Measurements from ENCODE around the gene RNF115. TPM values are rescaled to one million over a fixed set of nuclear protein-coding genes. Genes with fewer than 3 reads are reported as not detected.

RNF115 gene
- polyA plus RNA-seq, 1 of the 3 experiments (the other 2 are of a cell fraction): 4.8 TPM

- H3K9ac ChIP-seq: no peak overlapping the region
- H3K9me2 ChIP-seq: no peaks in the 10 kb centered on the region
- peaks cover 0 to 13% of the 10 kb centered on the region in 2 experiments; a peak in 1 of 4 replicates for H3K4me1 ChIP-seq (ENCODE audit: control insufficient read depth in 1 of 2, insufficient read depth in 2 of 2, low read depth in 1 of 2, low read length in 1 of 2)
- H4K20me1 ChIP-seq (ENCODE audit: insufficient read depth): no peaks in the 10 kb centered on the region
- ChIA-PET POLR2A (no interaction called here), CTCF (interaction anchor here (0.8 to 1.4 kb wide), 2 partner anchors 21 to 64 kb away, joined by 3 to 5 read pairs; no protein-coding TSS in a partner anchor)
- peaks cover 18% of the 10 kb centered on the region for H3F3A ChIP-seq (replicated peaks; ENCODE audit: insufficient read depth)
- H3K79me2 ChIP-seq (ENCODE audit: insufficient read depth): peaks cover 18% of the 10 kb centered on the region
- 29% methylated on average over 1 of the region's 1 CpG for WGBS (ENCODE audit: low lambda C conversion rate)
- H2AFZ ChIP-seq (ENCODE audit: low read depth): no peak overlapping the region
- H3K9me3 ChIP-seq: no peaks in the 10 kb centered on the region
- peaks cover 6 to 13% of the 10 kb centered on the region in 2 experiments for H3K36me3 ChIP-seq (replicated peaks in 1 of 2; ENCODE audit: control insufficient read depth in 1 of 2, insufficient read depth in 2 of 2, low read length in 1 of 2)
- no peaks in the 10 kb centered on the region for H3K27me3 ChIP-seq (ENCODE audit: insufficient read depth)
- H3K27ac ChIP-seq (ENCODE audit: low read depth in 2 of 2, low read length in 1 of 2): no peak overlapping the region
- DNase-seq: no peak
- H3K4me3 ChIP-seq (ENCODE audit: low read depth in 2 of 2, low read length in 1 of 2): no peak overlapping the region
- TF ChIP-seq EZH2phosphoT487 (IDR thresholded peaks at IDR 0.05; ENCODE audit: borderline replicate concordance, low read depth): no peak
- no peak for TF ChIP-seq NRF1 (IDR thresholded peaks at IDR 0.05; ENCODE audit: low read depth, low read length)
- TF ChIP-seq RAD21 (IDR thresholded peaks at IDR 0.05; ENCODE audit: low read length): no peak
- TF ChIP-seq MAX (IDR thresholded peaks at IDR 0.05; ENCODE audit: low read depth): no peak
- TF ChIP-seq NFIC (IDR thresholded peaks at IDR 0.05; ENCODE audit: borderline replicate concordance): no peak
- TF ChIP-seq FOSL2 (IDR thresholded peaks at IDR 0.05; ENCODE audit: borderline replicate concordance, low read depth): no peak
- TF ChIP-seq SIN3A (IDR thresholded peaks at IDR 0.05; ENCODE audit: borderline replicate concordance, low read depth, low read length): no peak
- H3K4me2 ChIP-seq: no peak overlapping the region
Observed at GRCh38 chr1:145786271-145786670, 37.6 kb downstream of the RNF115 start.

GRCh38 chr1:145785547-145785946, 38.3 kb downstream of the RNF115 start:
- Histone ChIP-seq H3K4me1 (ENCODE audit: control insufficient read depth in 1 of 2, insufficient read depth in 2 of 2, low read depth in 1 of 2, low read length in 1 of 2) (peaks cover 0 to 13% of the 10 kb centered on the region in 2 experiments; a peak in 1 of 4 replicates), H3K27ac (ENCODE audit: low read depth in 2 of 2, low read length in 1 of 2) (no peak overlapping the region), H4K20me1 (ENCODE audit: insufficient read depth) (no peaks in the 10 kb centered on the region), H3K9me2 (no peaks in the 10 kb centered on the region), H3K79me2 (ENCODE audit: insufficient read depth) (peaks cover 17% of the 10 kb centered on the region), H3K4me3 (ENCODE audit: low read depth in 2 of 2, low read length in 1 of 2) (no peak overlapping the region), H3K9me3 (no peaks in the 10 kb centered on the region), H3K27me3 (ENCODE audit: insufficient read depth) (no peaks in the 10 kb centered on the region), H3K4me2 (no peak overlapping the region), H3F3A (replicated peaks; ENCODE audit: insufficient read depth) (peaks cover 18% of the 10 kb centered on the region), H3K36me3 (replicated peaks in 1 of 2; ENCODE audit: control insufficient read depth in 1 of 2, insufficient read depth in 2 of 2, low read length in 1 of 2) (peaks cover 6 to 13% of the 10 kb centered on the region in 2 experiments), H3K9ac (no peak overlapping the region), H2AFZ (ENCODE audit: low read depth) (no peak overlapping the region)
- CTCF ChIA-PET: interaction anchor here (0.8 to 1.4 kb wide), 2 partner anchors 22 to 64 kb away, joined by 3 to 5 read pairs; no protein-coding TSS in a partner anchor
- WGBS (ENCODE audit: low lambda C conversion rate): 91% methylated on average over 1 of the region's 1 CpG
- DNase-seq: no peak
- POLR2A ChIA-PET: no interaction called here
- TF ChIP-seq PBX3 (IDR thresholded peaks at IDR 0.05) (no peak), POLR2AphosphoS5 (IDR thresholded peaks at IDR 0.05; ENCODE audit: low read depth, low read length) (no peak), GABPA (IDR thresholded peaks at IDR 0.05; ENCODE audit: low read depth) (no peak), IRF3 (IDR thresholded peaks at IDR 0.05; ENCODE audit: low read depth, low read length) (no peak), EP300 (IDR thresholded peaks at IDR 0.05; ENCODE audit: borderline replicate concordance in 1 of 2, low read depth in 1 of 2, low read length in 1 of 2) (no peak), TEAD4 (IDR thresholded peaks at IDR 0.05; ENCODE audit: borderline replicate concordance, insufficient read depth) (no peak), NRF1 (IDR thresholded peaks at IDR 0.05; ENCODE audit: low read depth, low read length) (no peak), CHD2 (IDR thresholded peaks at IDR 0.05; ENCODE audit: low read length, partially characterized antibody) (no peak), REST (IDR thresholded peaks at IDR 0.05; ENCODE audit: low read depth, low read length) (no peak), MAX (IDR thresholded peaks at IDR 0.05; ENCODE audit: low read depth) (no peak), MXI1 (IDR thresholded peaks at IDR 0.05; ENCODE audit: low read depth, low read length) (no peak), USF1 (IDR thresholded peaks at IDR 0.05; ENCODE audit: borderline replicate concordance, low read depth) (no peak), TAF1 (IDR thresholded peaks at IDR 0.05; ENCODE audit: borderline replicate concordance, low read depth, low read length) (no peak), EZH2phosphoT487 (IDR thresholded peaks at IDR 0.05; ENCODE audit: borderline replicate concordance, low read depth) (no peak), ELF1 (IDR thresholded peaks at IDR 0.05) (no peak), FOXJ3 (CRISPR knock-in tag; IDR thresholded peaks at IDR 0.05) (no peak), FOSL2 (IDR thresholded peaks at IDR 0.05; ENCODE audit: borderline replicate concordance, low read depth) (no peak)
